Stimulated activated CD8-positive, alpha-beta memory T cell treated with anti-CD3 and anti-CD28 coated beads, Interleukin-2, amount 100 ng/mL, for 1 hour (primary cell): ENCODE data around the gene SEMA3E.
"Not testable (repeated sequence)": the region's sequence is repeated elsewhere in the genome, so short reads cannot be mapped to it uniquely, and the experiment has no call there.

Experiments used
- DNase-seq, 2 donors: peaks; one replicate each; pipeline ENCODE4 v3.0.0-alpha.2; 2020; ENCODE audit warnings: low read depth in 2 of 2

The SEMA3E gene

DNA sequence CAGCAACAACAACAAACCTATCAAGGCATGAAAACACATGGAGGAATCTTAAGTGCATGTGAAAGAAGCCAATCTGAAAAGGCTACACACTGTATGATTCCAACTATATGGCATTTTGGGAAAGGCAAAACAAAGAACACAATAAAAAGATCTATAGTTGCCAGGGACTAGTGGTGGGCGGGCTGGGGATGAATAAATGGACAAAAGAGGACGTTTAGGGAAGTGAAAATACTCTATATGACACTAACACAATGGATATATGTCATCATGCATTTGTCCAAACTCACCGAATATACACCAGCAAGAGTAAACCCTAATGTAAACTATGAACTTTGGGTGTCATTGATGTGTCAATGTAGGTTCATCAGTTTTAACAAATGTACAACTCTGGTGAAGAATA is 89.1 kb downstream of the SEMA3E start:
- no peak for DNase-seq

DNA sequence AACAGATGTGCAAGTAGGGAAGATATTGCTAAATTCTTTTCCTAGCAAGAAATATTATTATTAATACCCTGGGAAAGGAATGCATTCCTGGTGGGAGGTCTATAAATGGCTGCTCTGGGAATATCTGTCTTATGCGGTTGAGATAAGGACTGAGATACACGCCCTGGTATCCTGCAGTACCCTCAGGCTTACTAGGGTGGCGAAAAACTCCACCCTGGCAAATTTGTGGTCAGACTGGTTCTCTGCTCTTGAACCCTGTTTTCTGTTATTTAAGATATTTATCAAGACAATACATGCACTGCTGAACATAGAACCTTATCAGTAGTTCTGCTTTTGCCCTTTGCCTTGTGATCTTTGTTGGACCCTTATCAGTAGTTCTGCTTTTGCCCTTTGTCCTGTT is 96.4 kb downstream of the SEMA3E start:
- DNase-seq = not testable (repeated sequence)

DNA sequence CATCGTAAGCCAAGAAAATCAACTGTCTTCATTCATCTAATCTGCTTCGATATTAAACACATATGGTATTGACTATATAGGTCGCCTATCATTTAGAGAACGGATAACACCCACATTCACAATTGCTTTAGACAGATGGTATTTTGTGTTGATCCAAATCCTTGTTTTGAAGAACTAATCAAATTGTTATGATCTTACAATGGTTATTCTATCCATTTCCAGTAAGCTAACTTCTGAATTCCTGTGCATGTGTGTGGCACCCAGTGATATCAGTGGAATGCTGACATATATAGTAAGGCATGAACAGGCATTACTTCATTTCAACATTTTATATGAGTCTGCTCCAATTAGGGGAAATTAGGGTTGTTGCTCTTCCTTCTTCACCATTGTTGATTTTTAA is 98.8 kb downstream of the SEMA3E start:
- DNase-seq = no peak

DNA sequence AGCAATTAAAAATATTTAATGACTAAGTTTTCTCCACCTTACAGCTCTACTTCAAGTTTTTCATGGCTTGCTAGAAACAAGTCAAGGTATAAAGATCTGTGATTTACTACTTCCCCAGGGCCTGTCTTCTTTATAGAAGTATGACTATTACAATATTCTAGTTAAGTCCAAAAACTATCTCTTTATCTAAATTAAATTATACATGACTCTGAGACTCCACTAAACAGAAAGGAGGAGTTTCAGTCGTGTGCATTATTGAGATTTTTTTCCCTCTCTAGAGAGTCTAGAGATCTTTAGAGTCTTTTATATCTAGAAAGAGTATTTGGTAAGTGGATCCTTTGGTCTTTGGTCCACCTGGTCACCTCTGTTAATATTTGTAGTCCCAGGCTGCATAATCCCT is 100.7 kb downstream of the SEMA3E start:
- DNase-seq = no peak

DNA sequence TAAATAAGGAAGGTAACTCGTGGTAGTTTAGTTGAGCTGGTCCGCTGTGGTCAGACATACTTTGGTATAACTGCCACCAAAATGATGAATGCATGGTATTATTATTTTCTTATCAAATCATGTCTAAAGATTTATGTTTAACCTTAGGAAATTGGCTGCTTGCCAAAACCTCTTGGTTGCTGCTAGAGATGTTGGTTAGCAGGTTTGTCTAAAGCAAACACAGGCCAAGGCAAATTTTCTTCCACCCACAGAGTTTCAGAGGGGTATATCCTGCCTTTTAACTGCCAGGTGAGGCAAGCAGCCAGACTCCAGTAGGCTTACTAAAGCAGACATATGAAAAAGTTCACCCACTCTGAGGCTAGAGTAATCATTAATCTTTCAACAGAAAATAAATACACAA is 101.4 kb downstream of the SEMA3E start:
- DNase-seq = no peak

DNA sequence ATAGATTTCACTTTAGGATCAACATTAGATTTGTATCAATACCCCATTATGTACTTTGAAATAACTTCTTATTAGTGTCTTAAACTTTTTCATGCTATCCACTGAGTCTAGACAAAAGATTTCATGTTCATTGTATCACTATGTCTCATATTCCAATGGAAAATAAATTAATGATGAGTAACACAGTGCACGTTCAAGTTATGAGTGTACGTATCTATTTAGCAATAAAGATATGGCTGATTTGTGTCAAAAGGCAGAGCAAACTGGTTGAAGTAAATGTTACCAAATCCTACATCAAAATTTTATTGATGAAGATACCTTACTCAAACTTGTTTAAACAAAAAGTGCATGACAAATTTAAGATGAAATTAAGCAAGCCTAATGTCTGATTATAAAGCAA is 102.4 kb downstream of the SEMA3E start:
- DNase-seq = no peak

DNA sequence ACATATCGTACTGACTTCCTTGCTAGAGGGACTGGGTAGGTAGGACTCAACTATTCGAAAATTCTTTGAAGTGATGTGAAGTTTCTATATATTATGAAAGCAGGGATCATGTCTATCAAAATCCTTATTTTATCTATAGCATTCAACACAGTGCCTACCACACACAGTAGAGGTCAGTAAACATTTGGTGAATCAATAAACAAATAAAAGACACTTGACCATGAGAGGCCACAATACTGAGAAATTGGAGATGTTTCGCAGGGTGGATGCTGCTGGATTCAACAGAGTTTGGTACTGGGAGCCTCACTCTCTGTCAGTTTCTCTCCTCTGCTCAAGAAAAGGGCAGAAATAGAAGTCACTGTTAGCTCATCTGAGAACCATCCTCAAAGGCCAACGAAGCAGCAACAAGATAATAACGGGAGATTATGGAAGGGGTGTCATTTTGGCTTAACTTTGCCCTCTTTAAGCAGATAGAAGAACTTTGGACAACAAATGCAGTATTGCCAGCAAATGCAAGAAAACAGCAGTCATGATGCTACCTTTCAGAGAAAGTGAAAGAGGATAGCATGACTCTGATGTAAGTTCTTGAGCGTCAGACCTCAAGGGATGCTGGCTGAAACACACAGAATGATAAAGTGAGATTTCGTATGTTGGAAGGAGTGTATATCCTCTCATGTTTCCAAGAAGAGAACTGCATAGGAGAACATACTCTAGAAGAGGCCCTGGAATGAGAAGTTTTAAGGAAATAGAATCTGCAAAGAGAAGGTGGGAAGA is 107.6 kb downstream of the SEMA3E start:
- DNase-seq = no peak

DNA sequence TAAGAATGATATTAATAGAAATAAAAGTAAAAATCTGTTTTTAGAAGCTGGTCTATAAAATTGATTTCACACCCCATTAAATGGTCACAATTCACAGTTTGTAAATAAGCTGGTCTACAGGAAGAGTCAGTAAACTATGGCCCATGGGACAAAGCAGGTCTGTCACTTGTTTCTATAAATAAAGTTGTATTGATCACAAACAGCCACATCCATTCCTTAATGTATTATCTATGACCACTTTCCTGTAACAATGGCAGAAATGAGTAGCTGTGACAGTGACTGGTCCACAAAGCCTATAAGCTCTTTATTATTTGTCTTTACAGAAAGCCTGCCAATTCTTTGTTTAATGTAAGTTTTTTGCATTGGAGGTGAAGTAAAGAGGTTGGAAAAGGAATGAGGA is 114.5 kb downstream of the SEMA3E start:
- no peak for DNase-seq

DNA sequence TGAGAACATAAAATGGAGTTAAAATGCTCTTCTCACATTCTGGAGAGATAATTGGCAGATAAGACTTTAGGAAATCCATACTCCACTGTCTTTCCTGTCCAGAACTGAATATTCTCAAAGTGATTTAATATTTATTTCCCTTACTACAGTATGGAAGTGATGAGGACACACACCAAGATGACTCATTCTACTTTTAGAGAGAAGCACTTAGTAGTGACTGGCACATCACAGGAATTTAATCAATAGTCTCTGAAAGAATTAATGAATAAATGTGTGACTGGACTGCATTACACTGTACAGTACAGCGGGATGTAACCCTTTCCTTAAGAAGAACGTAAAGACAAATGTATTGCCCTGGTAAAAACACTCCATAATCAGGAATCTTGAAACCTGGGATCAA is 116.7 kb downstream of the SEMA3E start:
- no peak for DNase-seq

DNA sequence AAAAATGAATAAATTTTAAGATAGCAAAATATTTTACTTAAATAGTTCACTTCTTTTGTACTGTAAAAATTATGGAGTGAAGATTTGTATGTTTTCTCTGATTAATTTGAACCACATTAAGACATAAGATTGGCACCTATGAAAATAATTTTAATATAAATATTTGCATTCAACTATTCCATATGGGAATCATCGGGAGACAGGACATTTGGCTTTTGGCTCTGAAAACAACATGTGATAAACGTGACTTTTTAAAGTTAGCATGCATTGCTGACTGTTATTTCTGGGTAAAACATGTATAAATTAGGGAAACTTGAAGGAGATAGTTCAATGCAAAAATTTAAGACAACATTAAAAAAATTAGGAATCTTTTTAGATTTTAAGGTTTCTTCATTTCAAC is 117.2 kb downstream of the SEMA3E start:
- DNase-seq = no peak

DNA sequence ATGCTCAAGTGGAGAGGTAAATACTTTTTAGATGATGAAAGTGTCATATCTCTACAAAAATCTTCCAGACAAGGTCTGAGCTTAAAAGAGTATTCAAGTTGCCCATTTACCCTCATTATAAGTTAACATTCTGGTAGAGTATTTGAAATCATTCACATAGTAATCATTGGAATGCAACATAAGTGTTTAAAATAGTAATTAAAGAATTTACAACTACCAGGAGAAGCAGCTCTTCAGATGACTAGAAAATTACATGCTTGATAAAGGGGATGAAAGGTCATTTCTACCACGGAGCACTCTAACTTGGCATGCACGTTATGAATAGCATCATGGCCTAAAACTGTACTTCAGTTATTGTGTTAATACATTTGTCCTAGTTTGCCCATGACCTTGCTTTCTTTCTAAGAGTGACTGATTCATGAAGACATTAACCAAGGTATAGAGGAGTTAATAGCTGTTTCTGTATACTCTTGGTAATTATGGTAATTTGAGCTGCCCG is 120.0 kb downstream of the SEMA3E start:
- no peak for DNase-seq

DNA sequence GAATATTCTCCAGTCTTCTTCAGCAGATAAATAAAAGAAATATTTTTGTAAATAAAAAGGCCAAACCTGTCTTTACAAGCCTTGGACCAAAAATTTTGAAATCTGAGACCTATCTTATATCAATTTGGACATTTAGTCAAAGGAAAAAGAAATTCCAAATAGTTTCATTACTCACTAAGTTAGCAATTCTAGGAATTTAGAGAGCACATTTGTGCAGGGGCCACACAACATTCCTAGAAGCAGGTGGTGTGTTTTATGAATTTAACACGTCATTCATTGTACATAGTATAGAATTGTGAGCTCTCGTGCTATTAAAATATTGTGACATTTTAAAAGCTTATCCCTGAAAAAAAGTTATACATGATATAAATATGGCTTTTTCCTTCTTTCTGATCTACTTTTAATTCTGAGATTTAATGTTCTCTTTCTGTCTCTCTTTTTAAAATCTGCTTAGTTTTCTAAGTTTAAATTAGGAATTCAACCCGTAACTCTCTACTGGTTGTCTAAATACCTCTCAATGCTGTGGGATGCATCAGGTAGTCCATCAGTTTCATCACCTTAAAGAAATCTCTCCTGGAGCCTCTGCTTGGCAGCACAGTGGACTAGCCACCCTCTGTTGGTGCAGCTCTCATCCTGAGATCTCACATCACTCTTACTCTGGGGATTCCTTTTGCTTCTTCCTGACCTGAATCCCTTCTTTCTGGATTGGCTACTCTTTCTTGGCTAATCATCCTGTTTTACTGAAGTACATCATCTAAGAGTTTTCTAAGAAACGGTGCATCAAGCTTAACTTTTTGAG is 124.5 kb downstream of the SEMA3E start:
- DNase-seq = no peak

DNA sequence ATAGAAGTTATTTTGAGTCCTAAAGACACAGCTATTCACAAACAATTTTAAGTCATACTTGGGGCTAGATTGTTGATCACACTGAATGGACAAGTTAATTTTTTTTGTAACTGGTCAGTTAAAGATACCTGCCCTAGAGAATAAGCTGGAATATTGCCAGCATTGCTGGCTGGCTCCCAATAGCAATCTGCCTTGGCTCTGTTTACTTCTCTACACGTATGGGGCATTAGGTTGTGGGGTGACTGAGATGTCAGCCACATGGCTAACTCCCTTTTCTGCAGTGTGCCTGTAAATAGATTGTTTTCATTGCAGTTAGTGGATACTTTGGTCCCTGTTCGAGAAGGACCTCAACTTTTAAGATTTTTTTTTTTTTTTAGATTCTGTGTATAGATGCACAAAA is 128.2 kb downstream of the SEMA3E start:
- no peak for DNase-seq

DNA sequence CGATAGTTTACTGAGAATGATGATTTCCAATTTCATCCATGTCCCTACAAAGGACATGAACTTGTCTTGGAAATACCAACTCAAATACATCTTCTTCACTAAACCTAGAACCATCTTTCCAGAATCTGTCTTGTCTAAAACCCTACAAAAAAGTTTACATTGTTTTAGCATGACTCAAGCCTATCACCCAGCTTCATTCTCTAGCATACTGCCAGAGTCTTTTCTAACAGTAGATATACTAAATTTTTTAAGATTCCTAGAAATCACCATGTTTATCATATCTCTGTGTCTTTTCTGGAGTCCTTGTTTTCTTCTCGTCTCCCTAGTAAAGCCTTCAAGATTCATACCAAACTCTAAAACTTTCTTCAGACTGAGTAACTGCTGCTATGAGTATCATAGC is 129.7 kb downstream of the SEMA3E start:
- no peak for DNase-seq

DNA sequence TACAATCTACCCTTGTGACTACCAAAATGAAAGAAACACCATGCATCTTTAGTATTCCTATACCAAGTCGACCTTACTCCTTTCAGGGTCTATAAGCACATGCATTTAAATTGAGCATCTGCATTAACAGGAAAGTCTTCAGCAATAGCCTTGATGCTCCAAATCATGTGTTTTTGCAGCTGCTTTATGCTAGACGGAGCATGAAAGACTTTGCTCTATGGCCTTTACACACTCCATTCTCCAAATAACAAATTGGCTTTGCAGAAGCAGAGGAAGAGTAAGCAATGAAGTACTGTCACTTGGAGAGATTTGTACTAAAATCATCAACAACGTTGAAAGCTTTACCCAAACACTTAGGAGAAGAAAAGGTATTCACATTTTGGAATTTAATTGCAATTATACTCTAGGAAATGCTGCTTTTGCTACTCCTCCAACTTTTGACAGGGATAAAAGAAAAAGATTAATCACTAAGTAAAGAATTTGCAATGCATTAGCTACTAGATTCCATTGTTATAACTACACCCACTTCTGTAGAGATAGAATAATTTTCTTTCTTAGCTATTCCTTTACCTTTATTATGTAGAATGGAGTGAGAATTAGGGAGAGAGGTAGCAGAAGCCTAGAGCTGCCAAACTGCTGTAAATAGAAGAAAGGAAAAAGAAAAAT is 131.8 kb downstream of the SEMA3E start:
- DNase-seq = no peak

DNA sequence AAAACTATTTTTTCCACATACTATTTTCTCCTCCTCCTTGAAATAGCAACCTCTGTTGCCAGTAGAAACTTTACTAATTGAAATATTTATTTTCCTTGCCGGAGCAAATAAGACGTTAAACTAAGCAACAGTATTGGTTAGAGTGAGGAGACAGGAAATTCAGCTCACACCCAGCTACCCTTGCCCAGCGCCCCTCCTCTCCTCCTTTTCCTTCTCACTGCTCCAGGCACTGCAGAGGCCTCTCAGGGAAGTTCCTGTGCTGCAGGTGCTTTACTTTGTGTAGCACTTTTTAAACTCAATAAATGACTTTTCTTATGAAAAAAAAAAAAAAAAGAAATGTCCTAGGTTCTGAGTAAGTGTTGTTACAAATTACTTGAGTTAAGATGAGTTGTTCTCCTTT is 134.0 kb downstream of the SEMA3E start:
- no peak for DNase-seq

DNA sequence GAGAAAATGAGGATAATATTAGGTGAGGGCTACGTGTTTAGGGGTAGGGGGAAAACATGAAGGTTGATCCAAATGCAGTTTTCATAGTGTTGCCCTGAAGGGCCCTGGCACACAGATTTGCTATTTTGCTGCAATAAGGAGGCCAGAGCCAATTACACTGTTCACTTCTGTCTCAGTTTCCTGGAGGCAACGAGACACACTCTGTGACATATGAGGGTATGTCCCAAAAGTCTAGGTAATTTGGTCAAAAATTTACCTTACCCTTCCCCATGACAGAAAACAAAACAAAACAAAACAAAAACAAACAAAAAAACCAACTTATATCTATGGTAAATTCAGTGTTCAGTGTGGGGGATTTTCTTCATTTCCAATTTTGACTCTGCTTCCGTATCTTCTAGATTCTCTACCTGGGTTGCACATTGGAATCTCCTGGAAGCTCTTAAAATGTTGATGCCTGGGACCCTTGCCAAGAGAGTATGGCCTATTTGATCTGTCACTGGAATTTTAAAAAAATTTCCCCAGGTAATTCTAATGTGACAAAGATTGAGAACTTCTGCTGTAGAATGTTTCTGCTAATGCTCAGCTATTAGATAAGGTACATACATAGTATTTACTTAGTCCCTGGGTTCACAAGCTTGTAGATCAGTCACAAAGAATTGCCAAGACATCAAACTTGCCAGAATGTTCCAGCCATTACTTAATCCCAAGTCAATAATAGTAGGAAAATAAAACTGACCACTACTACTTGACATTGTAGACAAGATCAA is 139.5 kb downstream of the SEMA3E start:
- DNase-seq = no peak

DNA sequence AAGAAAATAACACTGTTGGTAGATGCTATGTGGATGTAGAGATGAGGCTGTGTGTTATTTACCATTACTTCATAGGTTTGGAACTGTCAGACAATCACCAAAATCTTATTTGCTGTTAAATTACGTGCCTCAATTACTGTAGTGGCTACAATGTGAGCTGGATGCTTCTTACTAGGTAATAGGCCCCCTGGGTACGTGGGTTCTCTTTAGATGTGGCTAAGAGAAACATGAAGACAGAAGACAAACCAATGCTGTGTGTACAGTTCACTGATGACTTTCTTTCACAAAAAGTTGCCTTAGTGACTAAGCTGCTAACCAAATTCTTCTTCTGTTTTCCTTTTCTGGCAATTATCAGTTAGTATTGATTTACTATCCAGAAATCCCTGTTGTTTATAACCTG is 144.6 kb downstream of the SEMA3E start:
- no peak for DNase-seq

DNA sequence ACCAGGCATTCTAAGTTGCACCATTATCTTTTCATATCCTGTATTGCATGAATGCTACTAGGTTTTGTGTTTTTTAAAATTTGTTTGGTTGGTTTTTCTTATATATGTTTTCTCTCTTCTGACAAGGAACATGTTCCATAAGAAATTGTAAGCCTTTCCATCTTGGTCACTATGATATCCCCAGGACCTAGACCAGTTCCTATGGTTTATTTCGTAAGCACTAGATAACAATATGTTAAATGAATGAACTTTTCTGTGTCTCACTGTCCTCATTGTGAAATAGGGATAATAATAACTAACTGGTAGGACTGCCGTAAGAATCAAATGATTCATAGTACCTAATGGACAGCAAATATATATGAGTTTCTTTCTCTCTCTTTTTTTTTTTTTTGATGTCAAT is 146.3 kb downstream of the SEMA3E start:
- DNase-seq = no peak

DNA sequence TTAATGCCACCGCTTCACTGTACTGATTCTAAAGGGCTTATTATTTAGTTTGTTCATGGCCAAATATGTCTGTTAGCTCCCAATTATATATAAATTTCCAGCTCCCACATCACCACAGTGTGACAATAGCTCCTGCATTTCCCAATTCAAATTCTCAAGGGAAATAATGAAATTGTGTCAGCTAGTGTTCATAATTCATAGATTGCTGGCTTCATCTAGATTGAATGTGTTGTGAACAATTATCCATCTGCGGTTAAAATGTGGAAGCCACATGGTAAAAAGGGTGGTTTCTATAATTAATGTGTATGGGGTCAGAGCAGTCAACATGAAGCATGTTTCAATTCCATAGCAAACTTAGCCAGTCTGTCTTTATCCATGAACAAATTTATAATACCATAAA is 154.3 kb downstream of the SEMA3E start:
- DNase-seq = no peak

DNA sequence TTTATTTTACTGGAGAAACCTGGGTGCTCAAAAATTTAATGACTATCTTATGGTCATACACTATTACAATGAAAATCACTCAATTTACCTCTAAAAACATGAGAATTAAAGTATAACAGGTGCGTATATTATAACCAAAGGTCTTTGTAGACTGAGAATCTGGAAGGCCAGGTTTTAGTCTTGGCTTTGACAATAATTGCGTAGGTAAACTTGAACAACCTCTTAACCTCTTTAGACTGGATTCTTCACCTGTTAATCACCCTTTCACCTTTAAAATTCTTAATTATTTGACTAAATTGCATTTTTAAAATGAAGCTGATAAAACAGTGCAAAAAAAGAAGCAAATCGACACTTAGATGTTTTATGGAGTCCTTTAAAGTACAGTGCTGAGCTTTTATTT is 156.1 kb downstream of the SEMA3E start:
- no peak for DNase-seq

DNA sequence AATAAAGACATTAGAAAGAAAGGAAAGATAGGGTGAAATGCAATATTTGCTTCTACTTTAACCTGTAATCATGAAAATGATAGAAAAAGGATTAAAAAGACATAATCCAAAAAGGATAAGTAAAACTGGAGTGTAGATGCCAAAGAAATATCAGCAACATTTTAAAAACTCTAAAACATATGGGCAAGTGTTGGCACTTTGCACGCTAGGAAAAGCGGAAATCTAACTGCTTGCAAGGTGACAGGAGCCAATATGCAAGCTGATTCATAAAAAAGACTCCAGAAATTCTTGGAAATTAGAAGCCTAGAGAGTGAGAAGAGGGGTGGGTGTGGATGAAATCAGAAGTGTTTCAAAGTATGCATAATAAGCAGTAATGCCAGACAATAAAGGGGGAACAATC is 161.1 kb downstream of the SEMA3E start:
- no peak for DNase-seq
